ENCODE data around the gene SRSF5.
"Not testable (repeated sequence)": the region's sequence is repeated elsewhere in the genome, so short reads cannot be mapped to it uniquely, and the experiment has no call there.

SRSF5 gene

DNA sequence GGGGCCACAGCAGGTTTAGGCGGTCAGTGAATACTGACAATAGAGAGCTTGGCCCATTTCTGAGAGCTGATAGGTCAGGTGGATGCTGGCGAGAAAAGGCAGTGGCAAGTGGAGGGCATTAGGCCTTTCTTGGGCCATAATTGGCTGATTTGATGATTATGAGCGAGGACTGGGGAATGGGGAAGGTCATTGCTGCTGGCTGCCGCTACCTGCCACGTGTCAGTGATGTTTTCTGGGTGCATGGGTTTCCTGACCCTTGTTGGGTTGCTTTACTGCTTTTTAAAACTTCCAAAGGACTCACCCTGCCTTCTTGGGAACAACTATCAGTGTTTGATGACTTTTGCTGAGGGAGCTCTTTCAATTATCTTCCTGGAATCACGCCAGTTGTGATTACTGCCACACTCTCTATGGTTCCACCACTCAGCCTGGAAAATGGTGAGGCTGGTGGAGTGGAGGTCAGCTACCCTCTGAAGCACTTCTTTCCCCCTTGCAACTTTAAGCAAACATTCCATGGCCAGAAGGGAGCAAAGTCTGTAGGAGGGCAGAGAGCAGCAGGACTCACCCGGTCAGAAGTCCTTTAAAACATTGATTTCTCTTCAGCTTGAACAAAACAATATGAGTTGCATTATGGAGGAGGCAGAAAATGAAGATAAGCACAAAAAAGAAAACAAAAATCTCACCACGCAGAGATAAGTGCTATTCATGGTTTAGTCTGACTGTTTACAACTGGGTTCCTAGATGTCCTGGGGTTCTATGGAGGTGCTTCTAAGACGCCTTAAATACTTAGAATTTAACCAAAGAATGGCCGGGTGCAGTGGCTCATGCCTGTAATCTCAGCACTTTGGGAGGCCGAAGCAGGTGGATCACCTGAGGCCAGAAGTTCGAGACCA lies 42.2 kb downstream of the SRSF5 start:
- no peak for DNase-seq (ENCODE audit: low read depth)

GRCh38 chr14:69811227-69811867 lies 44.4 kb downstream of the SRSF5 start:
- DNase-seq (ENCODE audit: low read depth), result no peak

DNA sequence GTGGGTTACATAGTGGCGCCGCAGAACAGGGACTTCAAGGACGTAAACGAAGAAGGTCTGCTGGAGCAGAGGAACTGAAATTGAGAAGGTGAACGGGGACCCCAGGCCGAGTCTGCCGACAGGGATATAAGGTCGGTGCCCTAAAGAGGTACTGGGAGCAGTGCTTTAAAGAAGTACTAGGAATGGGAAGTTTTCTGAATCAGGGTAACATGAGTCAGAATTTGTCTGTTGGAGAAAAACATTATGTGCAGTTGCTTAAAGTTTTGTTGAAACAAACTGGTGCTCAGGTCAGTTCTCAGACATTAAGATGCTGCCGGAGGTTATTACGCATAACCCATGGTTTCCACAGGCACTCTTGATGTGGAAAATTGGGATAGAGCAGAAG lies 44.9 kb downstream of the SRSF5 start:
- no peak for DNase-seq (ENCODE audit: low read depth)

DNA sequence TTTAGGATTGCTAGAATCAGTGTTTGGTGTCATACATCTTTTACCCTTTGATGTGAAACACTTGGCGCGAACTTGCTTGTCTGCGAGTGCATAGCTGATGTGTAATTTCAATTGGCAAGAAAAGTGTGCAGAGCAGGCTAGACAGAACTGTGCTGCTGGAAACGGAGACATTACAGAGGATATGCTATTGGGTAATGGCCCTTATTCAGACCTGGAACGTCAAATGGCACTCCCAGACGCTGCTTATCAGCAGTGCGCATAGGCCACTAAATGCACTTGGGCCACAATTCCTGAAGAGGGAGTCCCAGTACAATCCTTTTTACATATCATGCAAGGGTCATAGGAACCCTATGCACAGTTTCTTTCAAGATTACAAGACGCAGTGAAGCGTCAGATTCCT lies 45.8 kb downstream of the SRSF5 start:
- no peak for DNase-seq (ENCODE audit: low read depth)

GRCh38 chr14:69813346-69813745 lies 46.4 kb downstream of the SRSF5 start:
- DNase-seq (ENCODE audit: low read depth), result not testable (repeated sequence)

DNA sequence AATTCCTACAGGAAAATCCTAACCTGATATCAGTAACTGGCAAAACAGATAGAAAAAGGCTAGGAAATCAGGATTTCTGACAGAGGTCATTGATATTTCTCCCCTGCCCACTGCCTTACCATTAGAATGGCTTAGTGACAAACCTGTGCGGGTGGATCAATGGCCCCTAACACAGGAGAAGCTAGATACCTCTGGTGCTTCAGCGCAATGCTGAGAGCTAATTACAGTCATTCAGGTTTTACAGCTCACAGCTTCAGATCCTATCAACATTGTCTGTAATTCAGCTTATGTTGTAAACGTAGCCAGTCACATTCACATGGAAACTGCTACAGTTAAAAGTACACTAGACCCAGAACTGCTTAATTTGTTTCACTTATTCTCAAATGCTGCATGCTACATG lies 47.5 kb downstream of the SRSF5 start:
- no peak for DNase-seq (ENCODE audit: low read depth)

DNA sequence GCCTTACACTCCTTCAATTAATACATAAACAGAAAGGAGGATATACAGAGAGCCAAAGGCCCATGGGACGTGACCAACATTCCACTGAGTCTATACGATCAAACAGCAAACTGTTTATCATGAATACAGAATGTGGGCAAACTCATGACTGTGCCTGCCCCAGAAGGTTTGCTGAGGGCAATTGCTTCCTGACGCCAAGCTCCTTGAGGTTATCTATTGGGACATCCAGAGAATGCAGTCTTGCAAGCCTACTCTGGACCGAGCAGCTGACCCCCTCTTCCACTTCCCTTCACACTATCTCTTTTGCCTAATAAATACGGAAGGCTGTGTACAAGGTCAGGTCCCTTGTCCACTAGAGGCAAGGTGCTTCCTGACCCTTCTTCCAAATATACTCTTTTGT lies 48.6 kb downstream of the SRSF5 start:
- DNase-seq (ENCODE audit: low read depth), result no peak

DNA sequence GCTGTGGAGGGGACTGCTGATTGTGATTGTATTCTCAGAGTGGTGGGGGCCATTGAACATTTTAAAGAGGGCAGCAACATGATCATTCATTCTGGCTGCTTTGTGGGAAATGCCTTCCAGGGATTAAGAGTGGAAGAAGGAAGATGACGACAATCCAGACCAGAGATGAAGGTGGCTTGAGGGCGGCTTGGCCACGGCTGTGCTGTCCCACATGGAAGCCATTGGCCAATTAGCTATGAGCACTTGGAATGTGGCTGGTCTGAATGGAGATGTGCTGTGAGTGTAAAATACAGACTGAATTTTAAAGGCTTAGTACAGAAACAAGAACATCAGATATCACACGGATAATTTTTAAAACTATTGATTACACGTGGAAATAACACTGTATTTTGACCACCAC lies 49.3 kb downstream of the SRSF5 start:
- DNase-seq (ENCODE audit: low read depth), result no peak

DNA sequence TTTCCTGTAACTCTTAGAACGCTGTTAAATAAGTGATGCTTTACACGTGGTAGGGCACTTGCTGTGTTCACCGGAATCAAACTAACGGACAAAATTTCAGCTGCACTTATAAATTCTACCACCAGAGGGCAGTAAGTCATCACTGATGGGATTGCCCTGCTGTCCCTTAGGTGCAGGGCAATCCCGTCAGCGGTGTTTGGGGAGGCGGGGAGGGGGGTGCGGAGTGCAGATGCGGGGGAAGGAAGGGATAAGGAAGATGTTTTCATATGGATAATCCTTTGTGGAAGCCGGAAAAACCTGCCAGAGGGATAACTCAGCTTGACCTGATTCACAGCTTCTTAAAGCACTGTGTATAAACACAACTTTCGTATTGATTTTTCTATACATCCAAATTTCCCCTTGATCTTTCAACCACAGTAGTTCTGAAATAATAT lies 51.8 kb downstream of the SRSF5 start:
- DNase-seq (ENCODE audit: low read depth), result no peak

- no peak for DNase-seq (ENCODE audit: low read depth)
Measured at GRCh38 chr14:69819607-69820006, 52.7 kb downstream of the SRSF5 start.

- DNase-seq (ENCODE audit: low read depth), result no peak
Measured at GRCh38 chr14:69820991-69821390, 54.0 kb downstream of the SRSF5 start.
